Hepatocyte (in vitro differentiated cells): ENCODE results near the gene ASB3. TPM values are rescaled to one million over a fixed set of nuclear protein-coding genes. Genes with fewer than 3 reads are reported as not detected.

ENCODE experiments used
- DNase-seq: peaks from one replicate; pipeline ENCODE4 v3.0.0-alpha.2; 2016; ENCODE audit warnings: low spot score
- H2AFZ ChIP-seq: fragments of 200-600 bp; sonication (generic); 2 replicates; pipeline ENCODE4 v1.6.0; 2016; ENCODE audit warnings: antibody characterized with exemption, mild to moderate bottlenecking
- H3K27ac ChIP-seq: fragments of 200-600 bp; sonication (generic); 2 replicates; pipeline ENCODE4 v1.5.1; 2016; ENCODE audit warnings: mild to moderate bottlenecking
- H3K27me3 ChIP-seq: fragments of 200-600 bp; sonication (generic); 2 replicates; pipeline ENCODE4 v1.6.1; 2016
- H3K36me3 ChIP-seq: fragments of 200-600 bp; sonication (generic); replicated peaks from 2 replicates; pipeline ENCODE4 v1.5.1; 2016; ENCODE audit warnings: low read depth; ENCODE audit not compliant: insufficient read depth
- H3K4me1 ChIP-seq: fragments of 200-600 bp; sonication (generic); 2 replicates; pipeline ENCODE4 v1.5.1; 2016; ENCODE audit warnings: mild to moderate bottlenecking, moderate library complexity; ENCODE audit not compliant: insufficient read depth
- H3K4me2 ChIP-seq: fragments of 200-600 bp; sonication (generic); 2 replicates; pipeline ENCODE4 v1.6.0; 2016
- H3K4me3 ChIP-seq: fragments of 200-600 bp; sonication (generic); 2 replicates; pipeline ENCODE4 v1.5.1; 2016; ENCODE audit warnings: mild to moderate bottlenecking
- H3K79me2 ChIP-seq: fragments of 200-600 bp; sonication (generic); 2 replicates; pipeline ENCODE4 v1.6.0; 2017; ENCODE audit warnings: mild to moderate bottlenecking
- H3K9me2 ChIP-seq: fragments of 200-600 bp; sonication (generic); replicated peaks from 2 replicates; pipeline ENCODE4 v1.6.0; 2017; ENCODE audit warnings: mild to moderate bottlenecking; ENCODE audit not compliant: insufficient read depth
- H3K9me3 ChIP-seq: fragments of 200-600 bp; sonication (generic); 2 replicates; pipeline ENCODE4 v1.5.1; 2016; ENCODE audit warnings: low read depth, mild to moderate bottlenecking
- H4K20me1 ChIP-seq: fragments of 200-600 bp; sonication (generic); 2 replicates; pipeline ENCODE4 v1.6.0; 2016; ENCODE audit warnings: mild to moderate bottlenecking; ENCODE audit not compliant: insufficient read depth, poor library complexity, severe bottlenecking
- EZH2 ChIP-seq: fragments of 200-600 bp; sonication (generic); IDR thresholded peaks from 2 replicates; pipeline ENCODE4 v1.6.1; 2016; ENCODE audit warnings: antibody characterized with exemption, mild to moderate bottlenecking, borderline replicate concordance
- EZH2phosphoT487 ChIP-seq: fragments of 200-600 bp; sonication (generic); IDR thresholded peaks from one replicate; pipeline ENCODE4 v1.6.1; 2018; ENCODE audit warnings: antibody characterized with exemption, mild to moderate bottlenecking, low read depth, moderate library complexity; ENCODE audit not compliant: unreplicated experiment, severe bottlenecking
- WGBS: methylation state at CpG from one replicate; pipeline ENCODE4 v1.1.6; 2016; ENCODE audit warnings: low lambda C conversion rate; ENCODE audit errors: missing lambda C conversion rate; 5-methylcytosine and 5-hydroxymethylcytosine counted together
- polyA plus RNA-seq: library from polyadenylated mRNA; unstranded; fragments of >200 nt; fragmentation: Nextera tagmentation; extraction: Ambion mirVana; gene quantifications from 2 replicates; pipeline ENCODE4 v1.2.1, GENCODE V29; 2016
- total RNA-seq: library from RNA; depleted of rRNA; stranded (reverse); fragments of >200 nt; gene quantifications from 2 replicates; pipeline ENCODE4 v1.2.3, GENCODE V29; 2014
- TF ChIP-seq, protein P1 (sequence below): fragments of 200-600 bp; sonication (generic); IDR thresholded peaks from 2 replicates; pipeline ENCODE4 v1.5.1; 2016; ENCODE audit warnings: antibody characterized with exemption, mild to moderate bottlenecking; ENCODE audit not compliant: poor library complexity

Gene ASB3
- total and polyA plus RNA-seq, 2 experiments from 2014 or later = 12.2 to 14.8 TPM

DNA sequence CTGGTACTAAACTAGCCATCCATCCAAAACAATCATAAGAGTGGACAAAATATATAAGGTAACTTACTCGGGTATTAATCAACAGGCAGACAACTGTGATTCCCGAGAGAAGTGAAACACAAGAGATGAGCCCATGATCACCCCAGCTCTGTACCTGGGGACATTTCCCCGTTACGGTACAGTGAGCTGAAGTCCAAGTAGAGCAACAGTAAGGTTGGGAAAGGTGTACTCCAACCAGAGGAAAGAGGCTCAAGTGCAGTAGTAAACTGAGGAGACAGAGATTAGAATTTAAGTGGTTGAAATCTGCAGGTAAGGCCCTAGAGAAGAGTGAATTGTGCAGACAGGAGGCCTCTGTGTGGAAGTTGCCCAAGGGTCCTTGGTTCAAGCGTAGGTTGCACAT lies 49.7 kb downstream of the ASB3 start:
- Histone ChIP-seq H3K9me2 (no peaks in the 10 kb centered on the region), H3K27ac (no peak overlapping the region), H4K20me1 (no peaks in the 10 kb centered on the region), H3K36me3 (no peaks in the 10 kb centered on the region), H3K4me2 (no peak overlapping the region), H3K4me1 (no peaks in the 10 kb centered on the region), H3K4me3 (no peak overlapping the region), H3K27me3 (no peaks in the 10 kb centered on the region), H3K9me3 (no peaks in the 10 kb centered on the region), H2AFZ (no peak overlapping the region), H3K79me2 (no peaks in the 10 kb centered on the region)
- WGBS = over 99% methylated on average over 5 of the region's 5 CpGs
- no peak for DNase-seq
- TF ChIP-seq, protein P1, sequence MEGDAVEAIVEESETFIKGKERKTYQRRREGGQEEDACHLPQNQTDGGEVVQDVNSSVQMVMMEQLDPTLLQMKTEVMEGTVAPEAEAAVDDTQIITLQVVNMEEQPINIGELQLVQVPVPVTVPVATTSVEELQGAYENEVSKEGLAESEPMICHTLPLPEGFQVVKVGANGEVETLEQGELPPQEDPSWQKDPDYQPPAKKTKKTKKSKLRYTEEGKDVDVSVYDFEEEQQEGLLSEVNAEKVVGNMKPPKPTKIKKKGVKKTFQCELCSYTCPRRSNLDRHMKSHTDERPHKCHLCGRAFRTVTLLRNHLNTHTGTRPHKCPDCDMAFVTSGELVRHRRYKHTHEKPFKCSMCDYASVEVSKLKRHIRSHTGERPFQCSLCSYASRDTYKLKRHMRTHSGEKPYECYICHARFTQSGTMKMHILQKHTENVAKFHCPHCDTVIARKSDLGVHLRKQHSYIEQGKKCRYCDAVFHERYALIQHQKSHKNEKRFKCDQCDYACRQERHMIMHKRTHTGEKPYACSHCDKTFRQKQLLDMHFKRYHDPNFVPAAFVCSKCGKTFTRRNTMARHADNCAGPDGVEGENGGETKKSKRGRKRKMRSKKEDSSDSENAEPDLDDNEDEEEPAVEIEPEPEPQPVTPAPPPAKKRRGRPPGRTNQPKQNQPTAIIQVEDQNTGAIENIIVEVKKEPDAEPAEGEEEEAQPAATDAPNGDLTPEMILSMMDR = no peak
- TF ChIP-seq EZH2 = no peak
- TF ChIP-seq EZH2phosphoT487 = no peak

DNA sequence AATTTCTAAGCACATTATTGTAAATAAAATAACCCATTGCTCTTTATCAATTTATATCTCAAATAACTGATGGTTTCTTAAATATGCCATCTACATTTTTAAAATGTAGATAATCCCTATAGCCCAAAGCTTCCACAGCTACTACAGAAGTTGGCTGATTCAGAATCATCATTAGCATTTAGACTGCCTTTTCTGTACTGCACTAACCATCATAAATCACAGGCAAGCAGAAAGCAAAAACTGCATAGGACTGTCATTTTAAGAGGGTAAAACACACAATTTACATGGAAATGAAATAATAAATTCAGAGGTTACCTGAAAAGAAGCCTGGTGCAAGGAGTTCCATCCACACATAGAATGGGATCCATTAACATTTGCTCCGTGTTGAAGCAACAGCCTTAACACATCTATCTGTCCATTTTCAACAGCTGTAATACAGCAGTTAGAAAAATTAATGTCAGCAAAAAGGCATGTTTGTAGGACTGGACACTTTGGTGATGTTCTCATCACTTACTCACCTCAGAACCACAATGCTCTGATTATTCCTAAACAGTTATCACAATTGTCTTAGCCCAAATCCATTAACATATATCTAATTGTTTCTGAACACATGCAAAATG lies 57.5 kb downstream of the ASB3 start:
- no peaks in the 10 kb centered on the region for H4K20me1 ChIP-seq
- no peak overlapping the region for H3K27ac ChIP-seq
- H3K4me3 ChIP-seq = no peak overlapping the region
- no peaks in the 10 kb centered on the region for H3K79me2 ChIP-seq
- H3K27me3 ChIP-seq = no peaks in the 10 kb centered on the region
- no peak for DNase-seq
- H3K4me2 ChIP-seq = no peak overlapping the region
- TF ChIP-seq EZH2 (no peak), EZH2phosphoT487 (no peak)
- TF ChIP-seq, protein P1 = no peak
- no peaks in the 10 kb centered on the region for H3K9me3 ChIP-seq
- no peaks in the 10 kb centered on the region for H3K9me2 ChIP-seq
- H3K4me1 ChIP-seq = no peaks in the 10 kb centered on the region
- no peak overlapping the region for H2AFZ ChIP-seq
- 87% methylated on average over 1 of the region's 1 CpG for WGBS
- H3K36me3 ChIP-seq = peaks cover 2% of the 10 kb centered on the region

DNA sequence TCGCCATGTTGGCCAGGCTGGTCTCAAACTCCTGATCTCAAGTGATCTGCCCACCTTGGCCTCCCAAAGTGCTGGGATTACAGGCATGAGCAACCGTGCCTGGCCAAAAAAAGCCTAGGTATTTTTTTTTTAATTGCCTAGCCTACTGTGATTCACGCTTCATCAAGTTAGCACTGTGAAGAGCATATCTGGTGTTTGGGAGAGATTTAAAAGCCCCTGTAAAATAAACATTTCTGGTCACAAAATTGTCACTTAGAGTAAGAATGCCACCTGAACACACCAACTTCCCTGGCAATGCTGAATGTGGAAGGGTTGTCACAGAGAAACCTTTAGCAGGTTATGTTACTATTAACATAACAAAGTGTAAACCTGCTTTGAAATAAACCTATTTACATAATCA lies 58.8 kb downstream of the ASB3 start:
- Histone ChIP-seq H3K79me2 (peaks cover 7% of the 10 kb centered on the region), H3K4me1 (no peaks in the 10 kb centered on the region), H3K27me3 (no peaks in the 10 kb centered on the region), H3K9me3 (no peaks in the 10 kb centered on the region), H3K4me2 (no peak overlapping the region), H3K4me3 (no peak overlapping the region), H3K27ac (no peak overlapping the region), H3K9me2 (no peaks in the 10 kb centered on the region), H2AFZ (no peak overlapping the region), H4K20me1 (no peaks in the 10 kb centered on the region), H3K36me3 (peaks cover 2% of the 10 kb centered on the region)
- DNase-seq = no peak
- WGBS = 95% methylated on average over 3 of the region's 3 CpGs
- TF ChIP-seq, protein P1 = no peak
- TF ChIP-seq EZH2phosphoT487 = no peak
- no peak for TF ChIP-seq EZH2
